HFF-Myc (cell line): ENCODE measurements around the gene CAV3.

Source experiments
- DNase-seq: peaks from one replicate; pipeline ENCODE4 v3.0.0-alpha.2; 2011; ENCODE audit warnings: low read depth; ENCODE audit errors: extremely low read depth
- H3K4me3 ChIP-seq: replicated peaks from 2 replicates; pipeline ENCODE4 v1.5.1; 2011; ENCODE audit warnings: low read depth, mild to moderate bottlenecking, control low read depth, low read length
- CTCF ChIP-seq: IDR thresholded peaks from 2 replicates; pipeline ENCODE4 v1.5.1; 2012; ENCODE audit warnings: mild to moderate bottlenecking, low read depth, low read length, control low read depth; ENCODE audit errors: missing control alignments

CAV3 gene

GRCh38 chr3:8727605-8728512 lies 5.7 kb upstream of the CAV3 start:
- no peak for TF ChIP-seq CTCF
- DNase-seq = no peak
- H3K4me3 ChIP-seq = no peak overlapping the region

- DNase-seq = no peak
- no peak for TF ChIP-seq CTCF
- no peak overlapping the region for H3K4me3 ChIP-seq
These were observed 4.1 kb upstream of the CAV3 start for GRCh38 chr3:8729479-8729878.

- no peak for DNase-seq
- no peak for TF ChIP-seq CTCF
- no peak overlapping the region for H3K4me3 ChIP-seq
These were observed 2.9 kb upstream of the CAV3 start for GRCh38 chr3:8730656-8731055.

- DNase-seq = no peak
- H3K4me3 ChIP-seq = no peak overlapping the region
- no peak for TF ChIP-seq CTCF
These were observed 1.2 kb upstream of the CAV3 start for GRCh38 chr3:8732413-8732812.

- DNase-seq = no peak
- no peak for TF ChIP-seq CTCF
- H3K4me3 ChIP-seq = no peak overlapping the region
These were observed 706 bp downstream of the CAV3 start for GRCh38 chr3:8734137-8734878.

- no peak overlapping the region for H3K4me3 ChIP-seq
- no peak for TF ChIP-seq CTCF
- DNase-seq = no peak
These were observed 1.3 kb downstream of the CAV3 start for GRCh38 chr3:8734908-8735307.
